Activated T-helper 1 cell treated with anti-CD3 and anti-CD28 coated beads, Interleukin-12 subunit alpha, Interleukin-12 subunit beta, Interleukin-2, Interleukin-4 antibody, amounts not matched to agents 30 ng/mL and 10 ng/mL and 1 ng/mL, durations not matched to agents 14 hours and 24 hours and 36 hours (primary cell): ENCODE data around the gene PAPOLB. TPM values are rescaled to one million over a fixed set of nuclear protein-coding genes. Genes with fewer than 3 reads are reported as not detected.

Source experiments
- DNase-seq: peaks from one replicate; pipeline ENCODE4 v3.0.0; 2021; ENCODE audit warnings: low spot score
- H3K27ac Mint-ChIP-seq: one replicate; pipeline ENCODE4 v1.8.0; 2021; ENCODE audit warnings: mild to moderate bottlenecking, mixed read lengths
- H3K27me3 Mint-ChIP-seq: one replicate; pipeline ENCODE4 v1.8.0; 2022; ENCODE audit warnings: mild to moderate bottlenecking, moderate library complexity, mixed read lengths; ENCODE audit not compliant: insufficient read depth
- H3K36me3 Mint-ChIP-seq: one replicate; pipeline ENCODE4 v1.8.0; 2021; ENCODE audit warnings: low read depth, mixed read lengths
- H3K4me1 Mint-ChIP-seq: one replicate; pipeline ENCODE4 v1.8.0; 2021; ENCODE audit warnings: low read depth, mixed read lengths
- H3K4me3 Mint-ChIP-seq: one replicate; pipeline ENCODE4 v1.8.0; 2021; ENCODE audit warnings: mild to moderate bottlenecking, moderate library complexity, mixed read lengths
- H3K9me3 Mint-ChIP-seq: one replicate; pipeline ENCODE4 v1.8.0; 2021; ENCODE audit warnings: mixed read lengths
- intact Hi-C: fragments of 100-400 bp; cut with micrococcal nuclease; formaldehyde crosslinking; loops from one replicate; pipeline ENCODE4 v1.15.1; 2024
- total RNA-seq: library from RNA; stranded (reverse); gene quantifications from 2 replicates; pipeline ENCODE4 v1.2.3, GENCODE V29; 2022

The PAPOLB gene
- total RNA-seq, 1 donor from 2014 or later, result not detected

- intact Hi-C loops, result no loop called here
- no peaks in the 10 kb centered on the region for H3K27me3 Mint-ChIP-seq
- no peak for DNase-seq
- H3K4me3 Mint-ChIP-seq, result no peak overlapping the region
- no peaks in the 10 kb centered on the region for H3K4me1 Mint-ChIP-seq
- H3K9me3 Mint-ChIP-seq, result no peaks in the 10 kb centered on the region
- H3K27ac Mint-ChIP-seq, result no peak overlapping the region
- no peaks in the 10 kb centered on the region for H3K36me3 Mint-ChIP-seq
Measured at GRCh38 chr7:4820967-4821471, 40.8 kb downstream of the PAPOLB start.

- H3K4me3 Mint-ChIP-seq, result no peak overlapping the region
- DNase-seq, result no peak
- no peaks in the 10 kb centered on the region for H3K9me3 Mint-ChIP-seq
- intact Hi-C loops, result no loop called here
- H3K27me3 Mint-ChIP-seq, result no peaks in the 10 kb centered on the region
- no peak overlapping the region for H3K27ac Mint-ChIP-seq
- no peaks in the 10 kb centered on the region for H3K36me3 Mint-ChIP-seq
- no peaks in the 10 kb centered on the region for H3K4me1 Mint-ChIP-seq
Measured at GRCh38 chr7:4820405-4820966, 41.3 kb downstream of the PAPOLB start.

- no peak overlapping the region for H3K27ac Mint-ChIP-seq
- intact Hi-C loops, result no loop called here
Measured at GRCh38 chr7:4819560-4820404, 42.0 kb downstream of the PAPOLB start.

GRCh38 chr7:4818000-4818794 lies 43.6 kb downstream of the PAPOLB start:
- Mint-ChIP-seq H3K9me3 (peaks cover 3% of the 10 kb centered on the region), H3K36me3 (no peaks in the 10 kb centered on the region), H3K4me3 (no peak overlapping the region), H3K27me3 (peaks cover 15% of the 10 kb centered on the region), H3K27ac (no peak overlapping the region), H3K4me1 (no peaks in the 10 kb centered on the region)
- intact Hi-C loops, result no loop called here
- DNase-seq, result no peak

More at GRCh38 chr7:4819560-4820404, 42.0 kb downstream of the PAPOLB start:
- H3K27me3 Mint-ChIP-seq, result peaks cover 2% of the 10 kb centered on the region
- DNase-seq, result no peak
- H3K4me3 Mint-ChIP-seq, result no peak overlapping the region
- no peaks in the 10 kb centered on the region for H3K36me3 Mint-ChIP-seq
- H3K9me3 Mint-ChIP-seq, result no peaks in the 10 kb centered on the region
- H3K4me1 Mint-ChIP-seq, result no peaks in the 10 kb centered on the region

GRCh38 chr7:4817178-4817901 lies 44.5 kb downstream of the PAPOLB start:
- Mint-ChIP-seq H3K36me3 (peaks cover 1% of the 10 kb centered on the region), H3K27me3 (peaks cover 15% of the 10 kb centered on the region), H3K27ac (no peak overlapping the region), H3K4me1 (no peaks in the 10 kb centered on the region), H3K9me3 (peaks cover 11% of the 10 kb centered on the region), H3K4me3 (no peak overlapping the region)
- DNase-seq, result no peak
- intact Hi-C loops, result no loop called here

GRCh38 chr7:4816419-4817080 lies 45.3 kb downstream of the PAPOLB start:
- intact Hi-C loops, result no loop called here
- Mint-ChIP-seq H3K27me3 (peaks cover 15% of the 10 kb centered on the region), H3K36me3 (peaks cover 1% of the 10 kb centered on the region), H3K9me3 (peaks cover 11% of the 10 kb centered on the region), H3K4me1 (no peaks in the 10 kb centered on the region), H3K4me3 (no peak overlapping the region), H3K27ac (no peak overlapping the region)
- DNase-seq, result no peak

GRCh38 chr7:4815609-4816418 lies 46.0 kb downstream of the PAPOLB start:
- intact Hi-C loops, result no loop called here
- peaks cover 1% of the 10 kb centered on the region for H3K36me3 Mint-ChIP-seq
- no peaks in the 10 kb centered on the region for H3K4me1 Mint-ChIP-seq
- H3K4me3 Mint-ChIP-seq, result no peak overlapping the region
- H3K27me3 Mint-ChIP-seq, result peaks cover 15% of the 10 kb centered on the region
- no peak overlapping the region for H3K27ac Mint-ChIP-seq
- peaks cover 11% of the 10 kb centered on the region for H3K9me3 Mint-ChIP-seq
- no peak for DNase-seq

GRCh38 chr7:4815121-4815520 lies 46.7 kb downstream of the PAPOLB start:
- H3K4me1 Mint-ChIP-seq, result no peaks in the 10 kb centered on the region
- H3K4me3 Mint-ChIP-seq, result no peak overlapping the region
- H3K27ac Mint-ChIP-seq, result no peak overlapping the region
- H3K27me3 Mint-ChIP-seq, result peaks cover 17% of the 10 kb centered on the region
- DNase-seq, result no peak
- peaks cover 1% of the 10 kb centered on the region for H3K36me3 Mint-ChIP-seq
- H3K9me3 Mint-ChIP-seq, result peaks cover 11% of the 10 kb centered on the region
- intact Hi-C loops, result no loop called here

- no peak overlapping the region for H3K4me3 Mint-ChIP-seq
- H3K9me3 Mint-ChIP-seq, result peaks cover 11% of the 10 kb centered on the region
- H3K36me3 Mint-ChIP-seq, result peaks cover 1% of the 10 kb centered on the region
- intact Hi-C loops, result no loop called here
- no peak overlapping the region for H3K27ac Mint-ChIP-seq
- no peaks in the 10 kb centered on the region for H3K4me1 Mint-ChIP-seq
- peaks cover 17% of the 10 kb centered on the region for H3K27me3 Mint-ChIP-seq
- no peak for DNase-seq
Measured at GRCh38 chr7:4814433-4814832, 47.4 kb downstream of the PAPOLB start.

GRCh38 chr7:4809666-4810065 lies 52.2 kb downstream of the PAPOLB start:
- Mint-ChIP-seq H3K9me3 (peaks cover 11% of the 10 kb centered on the region), H3K27me3 (peaks cover 36% of the 10 kb centered on the region)

GRCh38 chr7:4809091-4809591 lies 52.7 kb downstream of the PAPOLB start:
- Mint-ChIP-seq H3K9me3 (peaks cover 11% of the 10 kb centered on the region), H3K4me1 (no peaks in the 10 kb centered on the region), H3K4me3 (peak overlapping the region; percentile 26), H3K36me3 (peaks cover 1% of the 10 kb centered on the region), H3K27me3 (peaks cover 34% of the 10 kb centered on the region), H3K27ac (no peak overlapping the region)
- DNase-seq, result no peak
- intact Hi-C loops, result no loop called here

More at GRCh38 chr7:4809666-4810065, 52.2 kb downstream of the PAPOLB start:
- Mint-ChIP-seq H3K4me1 (no peaks in the 10 kb centered on the region), H3K27ac (no peak overlapping the region), H3K4me3 (no peak overlapping the region), H3K36me3 (peaks cover 1% of the 10 kb centered on the region)
- no peak for DNase-seq
- intact Hi-C loops, result no loop called here
